Activated CD8-positive, alpha-beta memory T cell treated with anti-CD3 and anti-CD28 coated beads for 48 hours (primary cell): ENCODE measurements around the gene CDK6.

ENCODE experiments used
- DNase-seq, 3 experiments: peaks; one replicate each; pipeline ENCODE4 v3.0.0-alpha.2; 2020; ENCODE audit warnings: low read depth in 2 of 3, low spot score in 2 of 3

Gene CDK6

DNA sequence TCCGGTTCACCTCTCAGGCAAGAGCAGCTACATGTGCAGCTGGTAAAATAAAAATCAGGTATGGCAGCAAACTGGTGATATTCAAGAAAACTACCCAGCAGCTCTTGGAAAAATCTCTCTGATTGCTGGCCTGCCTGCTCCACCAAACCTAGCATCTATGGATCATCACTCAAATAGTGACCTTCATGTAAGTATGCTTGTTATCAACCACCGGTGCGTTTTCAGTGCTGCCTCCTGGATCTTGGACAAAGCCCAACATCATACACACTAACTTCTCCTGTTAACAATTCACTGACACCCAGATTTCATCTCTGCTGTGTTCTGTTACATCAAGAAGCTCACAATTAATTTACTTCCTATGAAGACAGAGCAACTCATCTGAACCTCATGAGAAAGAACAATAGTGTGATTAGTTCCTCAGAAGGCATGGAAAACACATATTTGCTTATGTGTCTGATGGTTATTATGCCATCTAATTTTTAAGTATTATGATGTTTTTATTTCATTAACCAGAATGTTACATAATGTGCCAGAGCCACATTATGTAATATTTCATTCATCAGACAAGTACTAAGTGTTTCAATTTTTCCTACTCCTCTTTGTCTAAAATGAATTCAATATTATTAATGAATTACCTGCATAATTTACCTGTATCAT is 8.8 kb downstream of the CDK6 start:
- DNase-seq, result no peak

DNA sequence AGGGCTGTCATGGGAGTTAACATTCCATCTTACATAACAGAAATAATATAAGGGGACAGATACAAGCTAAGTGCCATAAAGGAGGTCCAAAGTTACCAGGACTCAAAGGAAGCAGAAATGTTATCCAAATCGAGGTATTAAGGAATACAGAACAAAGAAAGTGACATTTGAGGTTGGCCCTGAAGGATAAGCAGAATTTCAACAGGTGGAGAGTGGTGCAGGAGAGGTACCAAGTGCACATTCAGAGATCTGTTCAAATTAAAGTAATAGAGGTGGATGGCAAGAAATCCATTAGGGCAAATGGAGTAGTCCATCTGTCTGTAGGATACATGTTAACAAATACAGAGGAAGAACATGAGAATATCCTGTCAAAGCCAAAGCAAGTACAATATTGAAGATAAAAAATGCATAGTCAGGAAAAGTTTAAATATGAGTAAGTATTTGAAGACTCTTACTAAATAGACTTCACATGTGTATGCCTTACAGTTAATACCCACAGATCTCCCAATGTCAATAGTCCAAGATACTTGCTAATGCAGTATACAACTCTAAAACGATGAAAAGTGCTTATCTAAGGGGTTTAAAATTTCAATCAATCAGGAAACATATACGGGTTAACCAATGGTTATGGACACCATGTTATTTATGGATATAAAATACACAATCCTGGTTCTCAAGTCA is 10.0 kb downstream of the CDK6 start:
- no peak for DNase-seq

DNA sequence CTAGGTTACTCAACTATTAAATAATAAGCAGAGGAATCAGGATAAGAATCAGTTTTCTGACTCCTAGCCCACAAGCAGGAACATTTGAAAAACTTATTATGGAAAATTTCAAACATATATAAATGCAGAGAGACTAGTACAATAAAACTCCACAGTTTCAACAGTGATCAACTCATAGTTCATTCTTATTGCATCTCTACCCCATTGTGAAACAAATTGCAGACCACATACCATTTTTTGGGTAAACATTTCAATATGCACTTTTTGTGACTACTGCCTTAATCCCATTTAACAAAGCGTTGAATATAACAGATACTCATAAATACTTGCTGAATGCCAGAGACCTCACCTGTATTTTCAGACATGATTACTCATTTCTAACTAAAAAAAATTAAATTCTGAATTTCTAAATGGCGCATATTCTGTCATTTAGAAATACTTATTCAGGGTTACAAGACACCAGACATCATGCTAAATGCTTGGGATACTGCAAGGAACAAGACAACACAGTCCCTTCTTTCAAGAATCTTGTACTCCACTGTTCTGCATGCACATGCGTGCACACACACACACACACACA is 11.4 kb downstream of the CDK6 start:
- no peak for DNase-seq

DNA sequence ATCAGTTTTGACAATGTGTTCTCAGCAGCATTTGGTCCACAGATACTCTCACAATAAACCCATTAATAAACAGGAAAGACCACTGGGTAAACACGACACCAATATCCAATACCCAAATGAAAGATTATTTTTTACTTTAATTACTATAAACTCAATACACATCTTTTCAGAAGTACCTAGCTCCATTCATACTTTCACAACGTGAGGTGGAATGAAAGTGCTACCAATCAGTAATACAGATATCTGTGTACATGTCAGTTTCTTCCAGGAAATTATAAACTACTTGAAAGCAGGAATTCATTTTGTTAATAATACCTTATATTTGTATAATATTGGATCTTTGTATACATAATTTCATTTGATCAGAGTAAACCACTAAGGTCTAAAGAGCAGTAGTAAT is 11.9 kb downstream of the CDK6 start:
- DNase-seq, result no peak

DNA sequence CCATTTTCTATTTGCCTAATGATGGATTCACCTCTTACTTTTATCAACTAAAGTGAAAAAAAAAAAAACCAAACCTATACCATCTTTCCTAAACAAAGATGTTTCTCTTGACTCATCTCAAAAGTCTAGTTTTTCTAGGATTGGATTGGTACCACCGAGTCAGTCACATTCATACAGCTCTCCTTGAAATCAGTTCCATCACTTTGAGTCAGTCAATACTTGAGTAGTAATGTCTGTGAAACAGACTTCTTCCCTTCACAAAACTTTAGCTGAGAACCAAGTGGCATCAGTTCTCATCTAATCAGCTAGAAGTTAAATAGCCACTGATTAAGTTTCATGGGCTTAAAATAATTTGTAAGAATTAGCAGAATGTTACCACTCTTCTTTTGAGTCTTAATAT is 13.3 kb downstream of the CDK6 start:
- DNase-seq, result no peak

DNA sequence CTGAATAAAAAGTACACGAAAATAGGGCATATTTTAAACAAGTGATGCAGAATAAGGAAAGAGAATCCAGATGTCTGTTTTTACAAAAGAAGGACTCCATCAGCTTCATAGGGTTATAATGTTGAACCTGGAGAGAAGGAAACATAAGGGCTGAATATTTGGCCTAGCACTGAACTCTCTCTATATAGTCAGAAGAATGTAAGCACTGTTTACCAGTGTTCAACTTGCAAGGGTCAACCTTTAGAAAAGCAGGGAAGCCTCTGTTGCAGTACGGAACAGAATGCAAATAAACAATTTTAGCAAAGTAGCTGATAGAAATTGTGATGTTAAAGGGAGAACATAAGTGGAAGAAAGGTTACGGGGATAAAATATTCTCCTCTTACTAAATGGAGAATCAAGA is 16.2 kb downstream of the CDK6 start:
- DNase-seq, result no peak

DNA sequence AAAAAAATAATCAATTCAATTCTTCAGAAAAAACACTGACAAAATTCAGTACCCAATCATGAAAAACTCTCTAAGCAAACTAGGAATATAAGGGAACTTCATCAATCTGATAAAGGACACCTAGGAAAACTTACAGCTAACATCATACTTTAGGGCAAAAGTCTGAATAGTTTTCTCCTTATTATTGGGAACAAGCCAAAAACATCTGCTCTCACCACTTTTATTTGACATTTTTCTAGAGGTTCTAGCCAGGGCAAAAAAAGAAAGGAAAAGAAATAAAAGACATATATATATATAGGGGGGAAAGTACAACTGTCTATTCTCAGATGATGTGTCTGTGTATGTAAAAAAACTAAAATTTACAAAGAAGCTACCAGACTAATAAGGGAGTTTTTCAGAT is 19.0 kb downstream of the CDK6 start:
- no peak for DNase-seq

DNA sequence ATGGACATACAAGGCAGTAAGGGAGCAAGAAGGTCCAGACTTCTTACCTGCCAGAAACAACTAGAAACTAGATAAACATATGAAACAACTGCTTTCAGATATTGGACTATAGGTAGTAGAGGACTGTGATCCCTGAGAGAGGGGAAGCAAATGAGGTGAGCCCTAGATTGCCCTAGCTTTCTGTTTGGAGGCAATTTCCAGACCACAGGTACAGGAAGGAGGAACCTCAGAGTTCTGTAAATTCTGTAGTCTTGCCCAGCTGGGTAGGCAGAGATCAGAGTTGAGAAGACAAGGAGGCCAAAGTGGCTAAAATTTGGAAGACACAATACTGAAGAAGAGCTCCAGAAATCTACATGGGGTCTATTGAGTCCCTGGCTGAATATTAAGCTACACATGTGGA is 21.0 kb downstream of the CDK6 start:
- no peak for DNase-seq

DNA sequence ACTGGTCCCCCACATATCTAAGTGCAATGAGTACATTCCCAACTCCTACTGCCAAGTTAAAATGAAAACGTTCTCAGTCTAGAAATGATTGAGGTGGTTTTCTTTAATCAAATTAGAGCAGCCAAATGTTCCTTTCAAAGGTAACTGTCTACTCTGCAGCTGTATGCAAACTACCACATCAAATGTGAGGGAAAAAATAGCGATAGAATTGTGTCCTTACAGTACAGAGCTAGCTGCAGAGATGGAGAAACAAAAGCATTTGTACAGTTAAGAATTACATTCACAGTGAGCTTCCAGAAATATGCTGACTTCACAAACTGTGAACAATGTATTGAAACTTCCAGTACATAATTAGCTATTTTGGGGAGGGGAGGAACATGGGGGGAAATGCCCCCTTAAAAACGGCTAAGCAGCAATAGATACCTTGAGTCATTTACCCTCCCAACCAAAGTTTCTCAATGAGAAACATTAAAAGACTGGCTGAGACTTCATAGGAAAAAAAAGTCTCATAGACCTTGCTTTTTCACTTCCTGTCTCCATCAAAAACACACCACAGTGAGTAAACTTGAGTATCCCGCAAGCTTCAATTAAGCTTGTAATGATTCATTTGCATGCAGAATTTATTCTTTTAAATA is 22.9 kb downstream of the CDK6 start:
- no peak for DNase-seq

DNA sequence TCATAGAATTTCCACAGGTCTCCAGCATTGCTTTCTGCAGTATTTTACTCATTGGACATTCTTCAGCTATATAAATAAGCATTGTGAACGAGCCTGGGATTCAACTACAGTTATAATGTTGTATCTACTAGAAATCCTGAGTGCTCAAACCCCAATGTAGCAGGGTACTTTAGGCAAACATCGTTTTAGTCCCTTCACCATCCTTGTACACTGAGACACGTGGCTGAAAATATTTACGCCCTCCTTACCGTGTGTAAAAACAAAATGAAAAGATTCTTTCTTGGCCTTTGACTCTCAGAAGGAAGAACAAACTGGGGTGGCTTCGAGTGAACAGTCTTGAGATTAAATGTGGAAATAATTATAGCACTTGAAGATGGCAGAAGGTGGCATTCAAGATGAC is 25.2 kb downstream of the CDK6 start:
- DNase-seq, result no peak

DNA sequence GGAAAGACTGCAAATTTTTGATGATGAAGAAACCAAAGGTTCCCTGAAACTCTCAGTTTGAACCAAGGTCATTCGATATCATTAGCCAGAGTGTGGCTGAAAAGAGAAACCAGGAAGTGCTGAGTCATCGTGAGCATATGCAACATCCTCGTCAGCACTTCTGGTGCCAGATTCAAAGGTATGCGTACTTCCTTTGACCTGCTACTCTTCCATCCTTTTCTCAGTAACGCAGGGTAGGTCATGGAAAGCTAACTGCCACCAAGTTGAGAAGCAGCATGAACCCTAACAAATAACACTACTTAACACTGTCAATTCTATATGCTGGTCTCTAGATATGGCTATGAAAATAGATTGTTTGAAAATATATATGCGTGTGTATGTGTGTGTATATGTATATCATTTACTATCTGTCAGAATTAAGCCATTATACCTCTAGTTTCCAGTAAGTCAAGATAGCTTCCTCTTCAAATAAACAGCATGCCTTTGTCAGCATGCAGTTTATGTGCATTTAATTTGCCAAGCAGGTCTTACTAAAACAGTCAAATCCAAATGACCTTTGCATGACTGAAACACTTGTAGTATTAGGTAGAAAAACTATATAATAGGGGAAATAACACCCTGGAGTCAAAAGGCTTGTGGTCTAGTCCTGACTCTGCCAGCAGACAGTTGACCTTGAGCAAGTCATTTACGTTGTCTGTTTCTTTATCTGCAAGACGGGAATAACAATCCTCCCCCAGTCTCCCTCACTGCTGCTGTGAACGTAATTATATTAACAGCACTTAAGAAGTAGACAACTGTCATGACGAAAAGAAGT is 26.4 kb downstream of the CDK6 start:
- no peak for DNase-seq

DNA sequence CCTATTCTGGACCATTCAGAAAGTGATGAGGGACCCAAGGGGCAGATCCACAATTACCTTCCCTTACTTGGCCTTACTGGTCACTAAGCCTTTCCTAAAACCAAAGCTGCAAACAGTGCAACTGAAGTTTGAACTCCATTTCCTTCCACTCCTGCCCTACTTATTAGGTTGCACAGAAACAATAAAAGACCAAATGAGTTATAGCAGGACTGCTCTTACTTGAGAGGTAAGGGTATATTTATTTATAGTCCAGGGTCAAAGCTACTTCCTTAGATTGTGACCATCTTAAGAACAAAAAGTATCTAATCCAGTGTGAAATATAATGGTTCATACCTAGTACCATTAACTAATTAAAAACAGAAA is 27.0 kb downstream of the CDK6 start:
- DNase-seq, result no peak

DNA sequence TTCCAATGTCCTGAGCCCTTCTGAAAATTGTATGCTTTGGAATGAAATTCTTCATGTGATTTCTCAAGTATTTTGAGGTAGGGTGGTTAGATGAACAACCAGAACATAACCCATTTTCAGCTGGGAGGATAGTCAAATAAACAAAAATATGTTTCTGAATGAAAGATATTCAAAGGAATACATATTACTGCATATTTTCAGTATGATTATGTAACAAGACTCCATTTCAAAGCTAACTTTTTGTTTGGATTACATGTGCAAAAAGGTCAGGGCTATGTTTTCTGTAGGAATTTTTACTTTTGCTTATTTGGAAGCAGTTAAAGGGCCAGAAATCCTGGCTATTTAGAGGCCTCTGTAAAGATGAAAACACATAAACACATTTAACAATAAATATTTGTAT is 27.7 kb downstream of the CDK6 start:
- no peak for DNase-seq

DNA sequence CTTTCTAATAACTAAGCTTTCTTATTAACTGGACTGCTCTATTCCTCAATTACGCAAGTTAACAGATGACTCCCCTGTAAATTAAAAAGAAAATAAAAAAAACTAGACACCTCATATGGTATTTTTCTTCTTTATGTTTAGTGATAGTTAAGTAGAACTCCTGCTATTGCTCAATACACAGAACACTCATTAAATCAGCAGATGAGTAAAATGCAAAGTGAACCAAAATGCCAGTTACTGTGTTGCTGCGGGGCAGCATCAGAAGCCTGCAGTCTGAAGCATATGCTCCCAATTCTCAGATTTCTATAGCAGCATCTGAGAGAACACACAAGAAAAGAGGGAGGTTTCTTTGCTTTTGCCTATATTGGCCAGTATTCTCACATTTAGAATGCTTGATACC is 28.4 kb downstream of the CDK6 start:
- no peak for DNase-seq

DNA sequence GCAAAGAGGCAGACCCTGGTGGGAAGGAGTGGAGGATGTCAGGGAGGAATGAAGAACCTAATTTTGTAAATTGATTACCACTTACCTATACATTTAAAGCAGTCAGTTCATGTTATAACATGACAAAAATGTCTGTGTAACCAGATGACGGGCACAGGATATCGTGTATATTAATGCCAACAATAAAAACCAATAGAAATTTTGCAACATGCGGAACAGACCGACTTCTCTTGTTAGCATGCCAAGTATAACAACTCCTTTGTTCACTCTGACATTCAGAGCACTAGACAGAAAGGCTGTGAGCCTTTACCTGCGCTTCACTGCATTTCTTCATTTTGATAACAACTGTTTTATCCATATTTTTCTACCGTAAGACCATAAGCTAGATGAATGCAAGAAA is 29.9 kb downstream of the CDK6 start:
- no peak for DNase-seq

DNA sequence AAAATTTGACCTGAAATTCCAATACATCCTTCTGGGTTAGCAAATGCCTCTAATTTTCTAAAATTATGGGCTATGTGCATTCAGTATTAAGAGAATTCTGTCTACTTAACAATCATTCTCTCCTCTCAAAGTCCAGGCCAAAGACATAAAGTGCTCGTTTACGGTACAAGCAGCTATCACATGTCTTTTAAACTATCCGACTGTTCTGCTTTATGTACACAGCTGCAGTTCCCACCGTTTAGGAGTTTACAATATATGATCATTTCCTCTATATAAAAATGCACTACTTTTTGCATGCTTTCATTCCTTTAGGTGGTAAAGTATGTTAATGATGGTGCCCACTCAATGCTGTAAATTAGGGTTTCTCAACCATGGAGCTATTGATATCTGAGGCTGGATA is 34.0 kb downstream of the CDK6 start:
- DNase-seq, result no peak

DNA sequence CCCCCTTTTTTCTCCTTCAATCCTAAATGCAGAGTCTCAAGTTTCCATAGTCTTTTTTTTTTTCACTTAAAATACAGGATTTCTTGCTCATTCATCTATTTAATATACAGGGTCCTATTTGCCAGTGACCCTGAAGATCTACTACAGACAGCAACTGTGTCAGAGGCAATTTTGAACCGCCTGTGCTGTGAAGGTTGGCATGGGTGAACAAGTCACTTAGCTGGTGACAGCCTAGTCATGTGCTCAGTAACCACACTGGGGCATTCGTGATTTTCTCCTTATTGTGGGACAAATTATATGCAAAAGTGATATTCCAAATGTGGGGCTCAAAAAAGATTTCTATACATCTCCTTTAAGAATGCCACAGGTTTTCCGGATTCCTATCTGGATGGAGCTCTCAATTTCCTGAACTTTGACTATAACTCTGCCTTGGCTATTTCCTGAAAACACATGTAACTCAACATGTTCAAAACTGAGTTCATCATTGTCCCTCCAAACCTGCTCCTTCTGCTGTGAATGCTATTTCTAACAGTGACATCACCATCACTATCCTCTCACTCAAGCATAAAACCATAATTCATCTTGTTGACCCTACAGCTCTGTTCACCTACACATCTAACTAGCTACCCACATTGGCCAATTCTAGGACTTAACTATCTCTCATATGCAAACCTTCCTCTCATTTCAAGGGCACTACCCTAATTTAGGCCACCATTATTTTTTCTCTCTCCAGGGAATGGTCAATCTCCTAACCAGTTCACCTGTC is 36.7 kb downstream of the CDK6 start:
- DNase-seq, result no peak

DNA sequence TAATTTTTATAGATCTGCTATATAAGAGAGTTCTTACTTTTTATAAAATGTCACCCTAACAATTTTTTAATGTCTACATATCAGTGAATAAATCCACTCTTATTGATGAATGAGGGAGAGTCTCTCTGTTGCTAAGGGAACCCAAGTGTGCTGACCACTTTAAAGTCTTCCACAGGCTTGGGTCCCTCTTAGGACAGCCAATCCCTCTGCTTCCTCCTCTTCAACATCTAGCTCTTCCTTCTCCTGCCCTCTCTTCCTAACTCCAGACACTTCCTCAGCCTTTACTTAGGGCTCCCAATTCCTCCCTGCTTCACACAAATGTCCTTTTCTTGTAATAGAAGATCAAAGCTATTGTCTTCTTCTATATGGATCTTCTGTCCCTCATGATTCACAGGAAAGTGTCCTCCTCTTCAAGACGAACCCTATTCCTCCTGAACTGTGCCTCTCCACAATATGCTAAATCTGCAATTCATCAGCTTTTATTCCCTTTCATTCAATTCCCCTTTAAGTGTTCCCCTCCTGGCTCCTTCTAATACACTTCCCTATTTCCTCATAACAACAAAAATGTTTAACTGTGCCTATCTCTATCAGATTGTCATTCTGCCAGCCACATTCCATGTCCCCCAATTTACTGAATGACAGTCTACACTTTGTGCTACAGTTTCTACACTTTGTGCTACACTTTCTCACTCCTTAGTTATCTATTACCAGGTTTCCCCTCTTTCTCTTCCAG is 37.7 kb downstream of the CDK6 start:
- no peak for DNase-seq

DNA sequence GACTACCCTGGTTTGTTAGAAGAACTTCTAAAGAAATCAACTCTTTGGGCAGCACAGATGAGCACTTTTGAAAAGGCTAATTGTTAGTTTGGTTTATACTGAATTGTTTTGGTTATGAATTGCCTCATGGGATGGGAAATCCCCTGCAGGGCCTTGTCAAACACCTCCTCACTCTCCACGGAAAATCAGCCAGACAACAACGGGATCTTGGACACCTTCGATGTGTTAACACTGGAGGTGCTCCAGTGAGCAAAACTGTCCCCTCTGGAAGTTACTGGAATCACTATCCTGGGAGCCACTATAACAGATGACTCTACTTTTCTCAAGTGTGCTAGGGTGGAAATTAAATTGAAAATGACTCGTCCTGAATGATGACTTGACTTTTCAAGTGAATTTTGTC is 38.7 kb downstream of the CDK6 start:
- no peak for DNase-seq

DNA sequence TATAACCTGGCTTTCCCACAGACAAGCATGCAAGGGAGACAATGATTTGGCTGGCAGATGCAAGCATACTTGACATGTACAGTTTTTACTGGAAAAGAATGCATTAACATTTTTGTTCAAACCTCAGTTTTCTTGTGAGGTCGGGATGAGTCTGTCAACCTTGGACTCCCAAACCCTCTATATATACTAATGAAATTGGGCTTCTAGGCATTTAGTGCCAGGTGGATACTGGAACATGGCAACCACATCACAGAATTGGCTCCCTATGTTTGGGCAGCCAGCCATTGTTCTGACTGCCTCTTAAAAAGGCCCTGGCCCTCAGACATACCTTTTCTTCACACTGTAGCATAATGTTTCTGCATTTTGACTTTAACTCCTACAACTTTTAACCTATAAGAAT is 39.1 kb downstream of the CDK6 start:
- DNase-seq, result no peak
